GM12891 (cell line): Measurements from ENCODE around the gene CCDC182.

Experiments used
- POLR2A ChIP-seq: IDR thresholded peaks from 2 replicates; pipeline ENCODE4 v1.6.1; 2011; ENCODE audit warnings: low read depth, low read length, control low read depth
- POLR2AphosphoS5 ChIP-seq: IDR thresholded peaks from 2 replicates; pipeline ENCODE4 v1.6.1; 2011; ENCODE audit warnings: low read depth, low read length, control low read depth
- TAF1 ChIP-seq: IDR thresholded peaks from 2 replicates; pipeline ENCODE4 v1.6.1; 2011; ENCODE audit warnings: low read depth, low read length, control low read depth

GRCh38 chr17:57781386-57782061 lies 36.4 kb upstream of the CCDC182 start:
- TF ChIP-seq POLR2AphosphoS5 (no peak), POLR2A (no peak), TAF1 (no peak)
